Measurements from ENCODE around the gene SMAD7. TPM values are rescaled to one million over a fixed set of nuclear protein-coding genes. Genes with fewer than 3 reads are reported as not detected.
"Not testable (repeated sequence)": the region's sequence is repeated elsewhere in the genome, so short reads cannot be mapped to it uniquely, and the experiment has no call there.

SMAD7 gene
- total RNA-seq, 1 experiment from 2014 or later = 3.8 TPM

GRCh38 chr18:48885266-48885923, 65.4 kb downstream of the SMAD7 start:
- in situ Hi-C loops (cut with HindIII; ENCODE audit: low pct_unique_long_range_greater_than_20kb, low sequenced_read_pairs) = no loop called here
- no peak for DNase-seq (ENCODE audit: low read depth, low spot score)

- in situ Hi-C loops (cut with HindIII; ENCODE audit: low pct_unique_long_range_greater_than_20kb, low sequenced_read_pairs) = no loop called here
- no peak for DNase-seq (ENCODE audit: low read depth, low spot score)
Observed at GRCh38 chr18:48884771-48885170, 66.0 kb downstream of the SMAD7 start.

GRCh38 chr18:48884306-48884705, 66.5 kb downstream of the SMAD7 start:
- DNase-seq (ENCODE audit: low read depth, low spot score) = no peak
- in situ Hi-C loops (cut with HindIII; ENCODE audit: low pct_unique_long_range_greater_than_20kb, low sequenced_read_pairs) = no loop called here

GRCh38 chr18:48882379-48882778, 68.4 kb downstream of the SMAD7 start:
- no peak for DNase-seq (ENCODE audit: low read depth, low spot score)
- in situ Hi-C loops (cut with HindIII; ENCODE audit: low pct_unique_long_range_greater_than_20kb, low sequenced_read_pairs) = no loop called here

GRCh38 chr18:48880931-48881330, 69.8 kb downstream of the SMAD7 start:
- in situ Hi-C loops (cut with HindIII; ENCODE audit: low pct_unique_long_range_greater_than_20kb, low sequenced_read_pairs) = no loop called here
- no peak for DNase-seq (ENCODE audit: low read depth, low spot score)

GRCh38 chr18:48879008-48879431, 71.7 kb downstream of the SMAD7 start:
- in situ Hi-C loops (cut with HindIII; ENCODE audit: low pct_unique_long_range_greater_than_20kb, low sequenced_read_pairs) = no loop called here
- DNase-seq (ENCODE audit: low read depth, low spot score) = no peak

- in situ Hi-C loops (cut with HindIII; ENCODE audit: low pct_unique_long_range_greater_than_20kb, low sequenced_read_pairs) = no loop called here
- no peak for DNase-seq (ENCODE audit: low read depth, low spot score)
Observed at GRCh38 chr18:48878471-48878870, 72.3 kb downstream of the SMAD7 start.

GRCh38 chr18:48877941-48878340, 72.8 kb downstream of the SMAD7 start:
- in situ Hi-C loops (cut with HindIII; ENCODE audit: low pct_unique_long_range_greater_than_20kb, low sequenced_read_pairs) = no loop called here
- no peak for DNase-seq (ENCODE audit: low read depth, low spot score)

GRCh38 chr18:48876590-48876989, 74.2 kb downstream of the SMAD7 start:
- no peak for DNase-seq (ENCODE audit: low read depth, low spot score)
- in situ Hi-C loops (cut with HindIII; ENCODE audit: low pct_unique_long_range_greater_than_20kb, low sequenced_read_pairs) = no loop called here

- no peak for DNase-seq (ENCODE audit: low read depth, low spot score)
- in situ Hi-C loops (cut with HindIII; ENCODE audit: low pct_unique_long_range_greater_than_20kb, low sequenced_read_pairs) = no loop called here
Observed at GRCh38 chr18:48875942-48876511, 74.7 kb downstream of the SMAD7 start.

- no peak for DNase-seq (ENCODE audit: low read depth, low spot score)
- in situ Hi-C loops (cut with HindIII; ENCODE audit: low pct_unique_long_range_greater_than_20kb, low sequenced_read_pairs) = no loop called here
Observed at GRCh38 chr18:48875314-48875941, 75.3 kb downstream of the SMAD7 start.

- in situ Hi-C loops (cut with HindIII; ENCODE audit: low pct_unique_long_range_greater_than_20kb, low sequenced_read_pairs) = no loop called here
- DNase-seq (ENCODE audit: low read depth, low spot score) = no peak
Observed at GRCh38 chr18:48874701-48875162, 76.0 kb downstream of the SMAD7 start.

GRCh38 chr18:48874233-48874632, 76.5 kb downstream of the SMAD7 start:
- DNase-seq (ENCODE audit: low read depth, low spot score) = no peak
- in situ Hi-C loops (cut with HindIII; ENCODE audit: low pct_unique_long_range_greater_than_20kb, low sequenced_read_pairs) = no loop called here

GRCh38 chr18:48872234-48873145, 78.3 kb downstream of the SMAD7 start:
- in situ Hi-C loops (cut with HindIII; ENCODE audit: low pct_unique_long_range_greater_than_20kb, low sequenced_read_pairs) = no loop called here
- DNase-seq (ENCODE audit: low read depth, low spot score) = no peak

- DNase-seq (ENCODE audit: low read depth, low spot score) = no peak
- in situ Hi-C loops (cut with HindIII; ENCODE audit: low pct_unique_long_range_greater_than_20kb, low sequenced_read_pairs) = no loop called here
Observed at GRCh38 chr18:48871391-48872166, 79.2 kb downstream of the SMAD7 start.

- in situ Hi-C loops (cut with HindIII; ENCODE audit: low pct_unique_long_range_greater_than_20kb, low sequenced_read_pairs); DNase-seq (ENCODE audit: low read depth, low spot score): not testable (repeated sequence)
Observed at GRCh38 chr18:48870926-48871325, 79.8 kb downstream of the SMAD7 start.
